GM12892 (cell line): ENCODE results near the gene VPS35L.
"Not testable (repeated sequence)": the region's sequence is repeated elsewhere in the genome, so short reads cannot be mapped to it uniquely, and the experiment has no call there.

Source experiments
- DNase-seq: peaks from one replicate; pipeline ENCODE4 v3.0.0; 2011; ENCODE audit not compliant: insufficient read length
- FAIRE-seq: peaks from 2 replicates; lab custom pipeline; 2011; peaks lifted over from hg19 to GRCh38; lab: Jason Lieb, UNC
- POLR2A ChIP-seq: IDR thresholded peaks from 2 replicates; pipeline ENCODE4 v1.6.1; 2011; ENCODE audit warnings: low read depth, low read length, control low read depth
- POLR2AphosphoS5 ChIP-seq: IDR thresholded peaks from 2 replicates; pipeline ENCODE4 v1.6.1; 2011; ENCODE audit warnings: low read depth, low read length, control low read depth
- TAF1 ChIP-seq: IDR thresholded peaks from 2 replicates; pipeline ENCODE4 v1.6.1; 2011; ENCODE audit warnings: low read depth, mild to moderate bottlenecking, control low read depth, low read length, borderline replicate concordance

The VPS35L gene

GRCh38 chr16:19716183-19716582 is 160.7 kb downstream of the VPS35L start:
- FAIRE-seq, result no peak
- TF ChIP-seq POLR2AphosphoS5, result no peak
- no peak for TF ChIP-seq TAF1
- no peak for TF ChIP-seq POLR2A
- DNase-seq, result no peak

- not testable (repeated sequence) for DNase-seq, FAIRE-seq
These were observed 161.2 kb downstream of the VPS35L start for GRCh38 chr16:19716728-19717127.

GRCh38 chr16:19717314-19717713 is 161.8 kb downstream of the VPS35L start:
- FAIRE-seq (peak; percentile 27), DNase-seq (no peak)
- TF ChIP-seq POLR2AphosphoS5, result no peak
- no peak for TF ChIP-seq TAF1
- no peak for TF ChIP-seq POLR2A

- FAIRE-seq, result peak; percentile 85
- TF ChIP-seq POLR2A (peak; percentile 72; the same call in 1 of the 2 replicates), TAF1 (no peak)
- DNase-seq, result peak; percentile 97
These were observed 162.5 kb downstream of the VPS35L start, which contains the start of the genes IQCK and KNOP1 for GRCh38 chr16:19717741-19718623. Gene IQCK, plus strand, starts transcription at chr16:19718271. Its CDS starts 36 bp downstream, at chr16:19718307. Gene KNOP1, minus strand, starts transcription at chr16:19718227. Its CDS starts 3,192 bp downstream, at chr16:19715035.

- DNase-seq (no peak), FAIRE-seq (no peak)
- TF ChIP-seq POLR2A, result no peak
These were observed 163.1 kb downstream of the VPS35L start for GRCh38 chr16:19718624-19718965.

- TF ChIP-seq POLR2AphosphoS5 (no peak), TAF1 (no peak), POLR2A (no peak)
- FAIRE-seq, result no peak
- no peak for DNase-seq
These were observed 166.9 kb downstream of the VPS35L start for GRCh38 chr16:19722269-19722952.

- TF ChIP-seq TAF1 (no peak), POLR2A (no peak), POLR2AphosphoS5 (no peak)
- no peak for FAIRE-seq
- DNase-seq, result no peak
These were observed 167.5 kb downstream of the VPS35L start for GRCh38 chr16:19722981-19723380.

GRCh38 chr16:19728636-19728965 is 173.1 kb downstream of the VPS35L start:
- DNase-seq, result no peak
- no peak for TF ChIP-seq POLR2AphosphoS5
- TF ChIP-seq POLR2A, result no peak
- no peak for TF ChIP-seq TAF1
- FAIRE-seq, result no peak

GRCh38 chr16:19733551-19733950 is 178.0 kb downstream of the VPS35L start:
- TF ChIP-seq TAF1, result no peak
- TF ChIP-seq POLR2AphosphoS5, result no peak
- no peak for TF ChIP-seq POLR2A
- DNase-seq (no peak), FAIRE-seq (no peak)

- DNase-seq (no peak), FAIRE-seq (no peak)
- TF ChIP-seq TAF1 (no peak), POLR2AphosphoS5 (no peak), POLR2A (no peak)
These were observed 179.8 kb downstream of the VPS35L start for GRCh38 chr16:19735074-19735867.

- TF ChIP-seq POLR2AphosphoS5, result no peak
- no peak for TF ChIP-seq TAF1
- no peak for TF ChIP-seq POLR2A
- no peak for FAIRE-seq
- DNase-seq, result no peak
These were observed 182.0 kb downstream of the VPS35L start for GRCh38 chr16:19737306-19738038.
